SK-N-SH (cell line): ENCODE results near the gene NAALADL1. TPM values are rescaled to one million over a fixed set of nuclear protein-coding genes. Genes with fewer than 3 reads are reported as not detected.

Experiments
- CTCF ChIA-PET: fragments of 300-600, 350-600 bp; formaldehyde crosslinking; extraction: SDS; loops from one replicate; lab custom pipeline; 2021; lab: Yijun Ruan, JAX
- POLR2A ChIA-PET: fragments of 350-600 bp; sonication (Branson Sonifier 250); formaldehyde crosslinking; extraction: SDS; loops from one replicate; lab custom pipeline; 2020; ENCODE audit warnings: antibody characterized with exemption, inconsistent platforms; lab: Yijun Ruan, JAX
- DNase-seq: peaks from one replicate; pipeline ENCODE4 v3.0.0; 2012
- H2AFZ ChIP-seq: fragments of 200-600 bp; sonication (generic); 2 replicates; pipeline ENCODE4 v1.8.1; 2016; ENCODE audit warnings: antibody characterized with exemption, mild to moderate bottlenecking, low read depth
- H3F3A ChIP-seq: fragments of 200-600 bp; sonication (generic); replicated peaks from 2 replicates; pipeline ENCODE3; 2016; ENCODE audit warnings: antibody characterized with exemption, mild to moderate bottlenecking; ENCODE audit not compliant: insufficient read depth
- H3K27ac ChIP-seq, 2 experiments: fragments of 200-500 bp in 1 of 2; fragments of 200-600 bp in 1 of 2; sonication (Bioruptor generic) in 1 of 2; sonication (generic), shearing (Covaris generic) in 1 of 2; 2 replicates each; pipeline versions ENCODE4 v1.5.1 to v1.6.1; 2014 to 2016; ENCODE audit warnings: low read depth in 2 of 2, inconsistent platforms in 1 of 2, low read length in 1 of 2, mild to moderate bottlenecking in 1 of 2, mixed read lengths in 1 of 2
- H3K27me3 ChIP-seq: fragments of 200-600 bp; sonication (generic), shearing (Covaris generic); 2 replicates; pipeline ENCODE4 v1.6.1; 2016; ENCODE audit warnings: mixed run types; ENCODE audit not compliant: insufficient read depth
- H3K36me3 ChIP-seq, 2 experiments: fragments of 200-500 bp in 1 of 2; fragments of 200-600 bp in 1 of 2; sonication (Bioruptor generic) in 1 of 2; sonication (generic) in 1 of 2; replicated peaks in 1 of 2; 2 replicates each; pipeline versions ENCODE3 to v1.5.1; 2014 to 2016; ENCODE audit warnings: low read length in 1 of 2, mild to moderate bottlenecking in 1 of 2; ENCODE audit not compliant: insufficient read depth in 2 of 2, control insufficient read depth in 1 of 2
- H3K4me1 ChIP-seq, 2 experiments: fragments of 200-500 bp in 1 of 2; fragments of 200-600 bp in 1 of 2; sonication (Bioruptor generic) in 1 of 2; sonication (generic), shearing (Covaris generic) in 1 of 2; 2 replicates each; pipeline versions ENCODE4 v1.5.1 to v1.6.1; 2014 to 2016; ENCODE audit warnings: low read depth in 1 of 2, low read length in 1 of 2, mixed run types in 1 of 2; ENCODE audit not compliant: insufficient read depth in 2 of 2, control insufficient read depth in 1 of 2
- H3K4me2 ChIP-seq: fragments of 200-600 bp; sonication (generic), shearing (Covaris generic); 2 replicates; pipeline ENCODE4 v1.6.1; 2017; ENCODE audit warnings: mixed run types
- H3K4me3 ChIP-seq, 2 experiments: fragments of 200-500 bp in 1 of 2; fragments of 200-600 bp in 1 of 2; sonication (Bioruptor generic) in 1 of 2; sonication (generic), shearing (Covaris generic) in 1 of 2; 2 replicates each; pipeline versions ENCODE4 v1.5.1 to v1.8.1; 2014 to 2016; ENCODE audit warnings: low read depth in 2 of 2, inconsistent platforms in 1 of 2, low read length in 1 of 2, mild to moderate bottlenecking in 1 of 2, mixed read lengths in 1 of 2, moderate library complexity in 1 of 2
- H3K79me2 ChIP-seq: fragments of 200-600 bp; sonication (generic); 2 replicates; pipeline ENCODE4 v1.8.1; 2017; ENCODE audit warnings: mild to moderate bottlenecking; ENCODE audit not compliant: insufficient read depth
- H3K9ac ChIP-seq: fragments of 200-600 bp; sonication (generic); 2 replicates; pipeline ENCODE4 v1.6.1; 2017; ENCODE audit warnings: mixed run types
- H3K9me2 ChIP-seq: fragments of 200-600 bp; sonication (generic); 2 replicates; pipeline ENCODE4 v1.6.1; 2017; ENCODE audit warnings: mixed run types
- H3K9me3 ChIP-seq: fragments of 200-600 bp; sonication (generic); 2 replicates; pipeline ENCODE4 v1.6.1; 2017; ENCODE audit warnings: mixed run types, mild to moderate bottlenecking, moderate library complexity
- H4K20me1 ChIP-seq: fragments of 200-600 bp; sonication (generic); 2 replicates; pipeline ENCODE4 v1.6.1; 2017; ENCODE audit warnings: mild to moderate bottlenecking, mixed run types; ENCODE audit not compliant: insufficient read depth
- CHD2 ChIP-seq: fragments of 150-350 bp; IDR thresholded peaks from 2 replicates; pipeline ENCODE4 v1.6.1; 2018; ENCODE audit warnings: low read length; ENCODE audit not compliant: partially characterized antibody
- ELF1 ChIP-seq: IDR thresholded peaks from 2 replicates; pipeline ENCODE4 v1.4.0; 2012
- EP300 ChIP-seq, 2 experiments: IDR thresholded peaks; 2 replicates each; pipeline versions ENCODE4 v1.4.0 to v1.6.1; 2012; ENCODE audit warnings: borderline replicate concordance in 1 of 2, low read depth in 1 of 2, low read length in 1 of 2
- FOXM1 ChIP-seq: IDR thresholded peaks from 2 replicates; pipeline ENCODE4 v1.4.0; 2012; ENCODE audit warnings: low read depth, mild to moderate bottlenecking
- GABPA ChIP-seq: IDR thresholded peaks from 2 replicates; pipeline ENCODE4 v1.4.0; 2012; ENCODE audit warnings: low read depth, mild to moderate bottlenecking
- JUND ChIP-seq: IDR thresholded peaks from 2 replicates; pipeline ENCODE4 v1.4.0; 2012
- MEF2A ChIP-seq: IDR thresholded peaks from 2 replicates; pipeline ENCODE4 v1.4.0; 2012; ENCODE audit warnings: low read depth, borderline replicate concordance
- MXI1 ChIP-seq: IDR thresholded peaks from 2 replicates; pipeline ENCODE4 v1.6.1; 2012; ENCODE audit warnings: mild to moderate bottlenecking, low read depth, low read length, improper control_type of control experiment
- POLR2AphosphoS5 ChIP-seq: IDR thresholded peaks from 2 replicates; pipeline ENCODE4 v1.6.1; 2012; ENCODE audit warnings: low read depth, low read length
- REST ChIP-seq: IDR thresholded peaks from 2 replicates; pipeline ENCODE4 v1.6.1; 2012; ENCODE audit warnings: mild to moderate bottlenecking, low read depth, low read length, moderate library complexity
- SIN3A ChIP-seq: IDR thresholded peaks from 2 replicates; pipeline ENCODE4 v1.6.1; 2012; ENCODE audit warnings: low read depth, mild to moderate bottlenecking, low read length, moderate library complexity, borderline replicate concordance
- TAF1 ChIP-seq: IDR thresholded peaks from 2 replicates; pipeline ENCODE4 v1.6.1; 2012; ENCODE audit warnings: low read depth, mild to moderate bottlenecking, low read length, moderate library complexity, borderline replicate concordance
- YY1 ChIP-seq: IDR thresholded peaks from 2 replicates; pipeline ENCODE4 v1.4.0; 2012; ENCODE audit warnings: low read depth, mild to moderate bottlenecking
- WGBS: methylation state at CpG from one replicate; pipeline ENCODE4 v1.1.6; 2017; ENCODE audit warnings: low lambda C conversion rate; 5-methylcytosine and 5-hydroxymethylcytosine counted together
- polyA plus RNA-seq, 3 experiments: library from polyadenylated mRNA; depleted of rRNA; stranded (reverse); fragments of >200 nt; gene quantifications; 2 replicates each; pipeline ENCODE4 v1.2.3, GENCODE V29; 2012
- TF ChIP-seq, protein P1 (sequence below): IDR thresholded peaks from 2 replicates; pipeline ENCODE4 v1.4.0; 2012; ENCODE audit warnings: low read depth
- TF ChIP-seq, protein P2 (sequence below): fragments of 150-350 bp; IDR thresholded peaks from 2 replicates; pipeline ENCODE4 v1.6.1; 2016; ENCODE audit warnings: mild to moderate bottlenecking, low read depth, low read length
- TF ChIP-seq, protein P3 (sequence below): IDR thresholded peaks from 2 replicates; pipeline ENCODE4; 2012

Gene NAALADL1
- polyA plus RNA-seq, 1 of the 3 experiments (the other 2 are of a cell fraction): not detected

GRCh38 chr11:65083834-65084597, 25.7 kb upstream of the NAALADL1 start, which contains the start of the genes CDCA5 and ZFPL1:
CDCA5 (minus strand) TSS chr11:65084040; CDS start chr11:65083978, 62 bp downstream.
ZFPL1 (plus strand) TSS chr11:65084222; CDS start chr11:65084699, 477 bp downstream.
- Histone ChIP-seq H3K4me2 (peak within 1 kb of the TSS; percentile 83), H3K4me3 (peak within 1 kb of the TSS; percentile 87 to 92), H3K9me3 (no peaks in the 10 kb centered on the region), H3K79me2 (peaks cover 65% of the 10 kb centered on the region), H4K20me1 (no peaks in the 10 kb centered on the region), H3K9me2 (no peaks in the 10 kb centered on the region), H3K4me1 (peaks cover 8 to 20% of the 10 kb centered on the region in 2 experiments), H3K27me3 (no peaks in the 10 kb centered on the region), H3K27ac (peak within 1 kb of the TSS; percentile 88 to 93), H3K9ac (peak within 1 kb of the TSS; percentile 89), H3F3A (no peaks in the 10 kb centered on the region), H2AFZ (peak within 1 kb of the TSS; percentile 86; the same call in 1 of the 2 replicates), H3K36me3 (peaks cover 14 to 38% of the 10 kb centered on the region in 2 experiments)
- ChIA-PET POLR2A (interaction anchor here (1.0 kb wide), 1 partner anchor 34 kb away, joined by 3 read pairs; no protein-coding TSS in a partner anchor), CTCF (interaction anchor here (1.5 to 2.6 kb wide), 2 partner anchors 26 to 70 kb away, joined by 6 to 11 read pairs; partner anchors contain the start of gene ARL2)
- under 1% methylated on average over 40 of the region's 79 CpGs for WGBS
- peak; percentile 99 for DNase-seq
- peak; percentile 91 for TF ChIP-seq MXI1
- TF ChIP-seq POLR2AphosphoS5: peak; percentile 71
- 0 out of 4 replicates have a peak, but pooled peaks of 1 of the 2 experiments have one; percentile 6 for TF ChIP-seq EP300 (IDR thresholded peaks at IDR 0.05; ENCODE audit: borderline replicate concordance in 1 of 2, low read depth in 1 of 2, low read length in 1 of 2)
- TF ChIP-seq YY1: peak; percentile 76
- TF ChIP-seq TAF1: peak; percentile 74
- no peak; the same call in 1 of the 2 replicates for TF ChIP-seq REST
- TF ChIP-seq, protein P1, sequence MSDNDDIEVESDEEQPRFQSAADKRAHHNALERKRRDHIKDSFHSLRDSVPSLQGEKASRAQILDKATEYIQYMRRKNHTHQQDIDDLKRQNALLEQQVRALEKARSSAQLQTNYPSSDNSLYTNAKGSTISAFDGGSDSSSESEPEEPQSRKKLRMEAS: peak; percentile 89
- TF ChIP-seq, protein P2, sequence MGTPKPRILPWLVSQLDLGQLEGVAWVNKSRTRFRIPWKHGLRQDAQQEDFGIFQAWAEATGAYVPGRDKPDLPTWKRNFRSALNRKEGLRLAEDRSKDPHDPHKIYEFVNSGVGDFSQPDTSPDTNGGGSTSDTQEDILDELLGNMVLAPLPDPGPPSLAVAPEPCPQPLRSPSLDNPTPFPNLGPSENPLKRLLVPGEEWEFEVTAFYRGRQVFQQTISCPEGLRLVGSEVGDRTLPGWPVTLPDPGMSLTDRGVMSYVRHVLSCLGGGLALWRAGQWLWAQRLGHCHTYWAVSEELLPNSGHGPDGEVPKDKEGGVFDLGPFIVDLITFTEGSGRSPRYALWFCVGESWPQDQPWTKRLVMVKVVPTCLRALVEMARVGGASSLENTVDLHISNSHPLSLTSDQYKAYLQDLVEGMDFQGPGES: no peak
- TF ChIP-seq ELF1: peak; percentile 100
- TF ChIP-seq, protein P3, sequence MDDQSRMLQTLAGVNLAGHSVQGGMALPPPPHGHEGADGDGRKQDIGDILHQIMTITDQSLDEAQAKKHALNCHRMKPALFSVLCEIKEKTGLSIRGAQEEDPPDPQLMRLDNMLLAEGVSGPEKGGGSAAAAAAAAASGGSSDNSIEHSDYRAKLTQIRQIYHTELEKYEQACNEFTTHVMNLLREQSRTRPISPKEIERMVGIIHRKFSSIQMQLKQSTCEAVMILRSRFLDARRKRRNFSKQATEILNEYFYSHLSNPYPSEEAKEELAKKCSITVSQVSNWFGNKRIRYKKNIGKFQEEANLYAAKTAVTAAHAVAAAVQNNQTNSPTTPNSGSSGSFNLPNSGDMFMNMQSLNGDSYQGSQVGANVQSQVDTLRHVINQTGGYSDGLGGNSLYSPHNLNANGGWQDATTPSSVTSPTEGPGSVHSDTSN: peak; percentile 28
- peak; percentile 66 for TF ChIP-seq CHD2
- no peak for TF ChIP-seq JUND
- TF ChIP-seq GABPA: peak; percentile 98
- peak; percentile 96 for TF ChIP-seq SIN3A
- no peak; the same call in 1 of the 2 replicates for TF ChIP-seq MEF2A
- 0 out of 2 replicates have a peak, but pooled peaks have one; percentile 16 for TF ChIP-seq FOXM1
